ENCODE measurements around the gene TEKT3.

- no peak for TF ChIP-seq POLR2A (IDR thresholded peaks at IDR 0.05; ENCODE audit: low read length)
- no peak for TF ChIP-seq GATA1 (IDR thresholded peaks at IDR 0.05; ENCODE audit: low read depth, low read length)
Measured at GRCh38 chr17:15311996-15312395, 29.4 kb downstream of the TEKT3 start.

All from erythroblast (primary cell).